MCF 10A (cell line): ENCODE results near the gene AVPR2. TPM values are rescaled to one million over a fixed set of nuclear protein-coding genes. Genes with fewer than 3 reads are reported as not detected.

Experiments used
- BruUV-seq: library from RNA; stranded (reverse); fragments of 400-500 nt; replicated peaks from 2 replicates; lab custom pipeline; 2021; lab: Mats Ljungman, UMichigan
- CTCF ChIA-PET: fragments of 300-600 bp; sonication (Branson Sonifier 250); formaldehyde crosslinking; extraction: SDS; loops from one replicate; lab custom pipeline; 2021; ENCODE audit warnings: antibody characterized with exemption, inconsistent platforms; lab: Yijun Ruan, JAX
- POLR2A ChIA-PET: fragments of 300-600, 350-650 bp; sonication (Branson Sonifier 250); formaldehyde crosslinking; extraction: SDS; loops from one replicate; lab custom pipeline; 2020; ENCODE audit warnings: antibody characterized with exemption, inconsistent platforms; lab: Yijun Ruan, JAX
- DNase-seq: peaks from one replicate; pipeline ENCODE4 v3.0.0-alpha.2; 2018; ENCODE audit not compliant: unreplicated experiment
- H3K27ac Mint-ChIP-seq: one replicate; pipeline ENCODE4 v1.8.0; 2022; ENCODE audit warnings: mild to moderate bottlenecking, low read depth, mixed read lengths; ENCODE audit not compliant: unreplicated experiment
- H3K27me3 Mint-ChIP-seq: one replicate; pipeline ENCODE4 v1.8.0; 2022; ENCODE audit warnings: mixed read lengths; ENCODE audit not compliant: insufficient read depth, unreplicated experiment
- H3K36me3 Mint-ChIP-seq: one replicate; pipeline ENCODE4 v1.8.0; 2022; ENCODE audit warnings: mild to moderate bottlenecking, moderate library complexity, mixed read lengths; ENCODE audit not compliant: insufficient read depth, unreplicated experiment
- H3K4me1 Mint-ChIP-seq: one replicate; pipeline ENCODE4 v1.8.0; 2022; ENCODE audit warnings: mixed read lengths; ENCODE audit not compliant: insufficient read depth, unreplicated experiment
- H3K4me3 Mint-ChIP-seq: one replicate; pipeline ENCODE4 v1.8.0; 2022; ENCODE audit warnings: mild to moderate bottlenecking, moderate library complexity, mixed read lengths; ENCODE audit not compliant: unreplicated experiment
- H3K9me3 Mint-ChIP-seq: one replicate; pipeline ENCODE4 v1.8.0; 2022; ENCODE audit warnings: mixed read lengths; ENCODE audit not compliant: unreplicated experiment
- CTCF ChIP-seq: fragments of 200-600 bp; IDR thresholded peaks from one replicate; pipeline ENCODE4 v1.8.0; 2022; ENCODE audit warnings: antibody characterized with exemption, mild to moderate bottlenecking; ENCODE audit not compliant: unreplicated experiment
- intact Hi-C: fragments of 100-400 bp; cut with micrococcal nuclease; formaldehyde crosslinking; loops from 2 replicates; pipeline ENCODE4 v1.14.1; 2022
- total RNA-seq: library from RNA; stranded (reverse); gene quantifications from 2 replicates; pipeline ENCODE4 v1.2.3, GENCODE V29; 2022

AVPR2 gene
- total RNA-seq, 1 experiment from 2014 or later, result not detected

- H3K27ac Mint-ChIP-seq, result no peak overlapping the region
- no peak for DNase-seq
- H3K4me1 Mint-ChIP-seq, result no peaks in the 10 kb centered on the region
- H3K36me3 Mint-ChIP-seq, result peaks cover 7% of the 10 kb centered on the region
- ChIA-PET CTCF (no interaction called here), POLR2A (no interaction called here)
- no peak for TF ChIP-seq CTCF
- no peak overlapping the region for H3K4me3 Mint-ChIP-seq
- intact Hi-C loops, result no loop called here
- no TSS peak for BruUV-seq
- peaks cover under 1% of the 10 kb centered on the region for H3K9me3 Mint-ChIP-seq
- H3K27me3 Mint-ChIP-seq, result peaks cover 14% of the 10 kb centered on the region
These were observed 39.7 kb upstream of the AVPR2 start for GRCh38 chrX:153864561-153865320.

DNA sequence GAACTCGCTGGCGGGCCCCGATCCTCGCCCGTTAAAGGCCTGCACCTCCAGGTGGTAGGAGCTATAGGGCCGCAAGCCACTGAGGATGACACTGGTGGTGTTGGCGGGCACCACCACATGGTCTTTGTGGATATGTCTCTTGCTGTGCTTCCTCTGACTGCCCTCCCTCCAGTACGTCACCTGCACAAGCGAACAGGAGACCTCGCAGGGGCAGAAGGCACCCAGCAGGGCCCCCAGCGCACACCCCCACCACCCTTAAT, 39.2 kb upstream of the AVPR2 start:
- intact Hi-C loops, result no loop called here
- POLR2A ChIA-PET, result no interaction called here
- peaks cover 7% of the 10 kb centered on the region for H3K36me3 Mint-ChIP-seq
- no peak overlapping the region for H3K27ac Mint-ChIP-seq
- no peaks in the 10 kb centered on the region for H3K4me1 Mint-ChIP-seq
- H3K9me3 Mint-ChIP-seq, result no peaks in the 10 kb centered on the region
- no peak for DNase-seq
- CTCF ChIA-PET, result no interaction called here
- BruUV-seq, result no TSS peak
- peaks cover 9% of the 10 kb centered on the region for H3K27me3 Mint-ChIP-seq
- no peak overlapping the region for H3K4me3 Mint-ChIP-seq
- TF ChIP-seq CTCF, result no peak

- ChIA-PET CTCF (no interaction called here), POLR2A (no interaction called here)
- BruUV-seq, result no TSS peak
- Mint-ChIP-seq H3K36me3 (peaks cover 7% of the 10 kb centered on the region), H3K4me1 (no peaks in the 10 kb centered on the region), H3K4me3 (no peak overlapping the region), H3K27me3 (peaks cover 5% of the 10 kb centered on the region), H3K9me3 (no peaks in the 10 kb centered on the region), H3K27ac (no peak overlapping the region)
- intact Hi-C loops, result no loop called here
- no peak for DNase-seq
- TF ChIP-seq CTCF, result no peak
These were observed 38.8 kb upstream of the AVPR2 start for GRCh38 chrX:153865685-153866084.

GRCh38 chrX:153866302-153867019, 38.0 kb upstream of the AVPR2 start:
- intact Hi-C loops, result no loop called here
- ChIA-PET POLR2A (no interaction called here), CTCF (interaction anchor here (0.6 kb wide), 1 partner anchor 79 kb away, joined by 3 read pairs; no protein-coding TSS in a partner anchor)
- H3K36me3 Mint-ChIP-seq, result peaks cover 7% of the 10 kb centered on the region
- BruUV-seq, result no TSS peak
- H3K9me3 Mint-ChIP-seq, result no peaks in the 10 kb centered on the region
- no peak overlapping the region for H3K4me3 Mint-ChIP-seq
- TF ChIP-seq CTCF, result no peak
- no peaks in the 10 kb centered on the region for H3K4me1 Mint-ChIP-seq
- no peaks in the 10 kb centered on the region for H3K27me3 Mint-ChIP-seq
- DNase-seq, result no peak
- no peak overlapping the region for H3K27ac Mint-ChIP-seq
